Esophagus squamous epithelium (tissue), 4 donors: ENCODE data around the gene TNIP3.

Experiments used
- CTCF ChIP-seq, 6 experiments: fragments of 450-650 bp in 4 of 6; fragments of 200-600 bp in 2 of 6; sonication (generic) in 2 of 6; IDR thresholded peaks; one replicate each; pipeline ENCODE4 v1.5.1; 2016 to 2019; ENCODE audit warnings: antibody characterized with exemption in 6 of 6, mild to moderate bottlenecking in 4 of 6, moderate library complexity in 4 of 6
- POLR2A ChIP-seq, 4 donors: fragments of 450-650 bp; IDR thresholded peaks; one replicate each; pipeline ENCODE4 v1.6.1; 2017; ENCODE audit warnings: antibody characterized with exemption in 4 of 4, mild to moderate bottlenecking in 4 of 4, moderate library complexity in 3 of 4

DNA sequence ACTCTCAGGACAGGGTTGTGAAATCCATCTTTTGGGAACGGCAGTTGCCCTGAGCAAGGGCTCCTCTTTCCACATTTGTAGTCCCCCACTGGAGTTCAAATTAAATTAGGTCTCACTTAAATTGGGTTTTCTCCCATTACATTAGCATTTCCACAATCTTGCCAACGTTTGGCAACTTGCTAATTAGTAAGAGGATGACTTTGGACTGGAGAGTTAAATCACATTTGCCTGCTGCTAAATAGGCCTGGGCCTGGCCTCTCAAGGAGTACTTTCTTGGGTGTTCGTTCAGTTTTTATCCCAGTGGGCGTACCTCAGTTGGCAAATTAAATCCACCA is 33.8 kb downstream of the TNIP3 start:
- no peak for TF ChIP-seq CTCF (IDR thresholded peaks at IDR 0.05)
- no peak for TF ChIP-seq POLR2A (IDR thresholded peaks at IDR 0.05)
